ACC112 (cell line): ENCODE data around the gene TXNL4B.

ENCODE experiments used
- H2AFZ ChIP-seq: fragments of 200-600 bp; sonication (generic); one replicate; pipeline ENCODE4 v1.6.0; 2017; ENCODE audit warnings: antibody characterized with exemption, low read length; ENCODE audit not compliant: unreplicated experiment
- H3K27ac ChIP-seq: fragments of 200-600 bp; sonication (generic); 2 replicates; pipeline ENCODE4 v1.5.1; 2014; ENCODE audit warnings: low read depth, mild to moderate bottlenecking, antibody characterized with exemption, low read length, moderate library complexity
- H3K27me3 ChIP-seq: fragments of 200-600 bp; sonication (generic); 2 replicates; pipeline ENCODE4 v1.6.1; 2014; ENCODE audit warnings: mild to moderate bottlenecking, antibody characterized with exemption, low read length, moderate library complexity, mixed read lengths; ENCODE audit not compliant: insufficient read depth
- H3K36me3 ChIP-seq: fragments of 200-600 bp; sonication (generic); 2 replicates; pipeline ENCODE4 v1.6.1; 2016; ENCODE audit warnings: mild to moderate bottlenecking, antibody characterized with exemption, low read length, moderate library complexity, mixed read lengths; ENCODE audit not compliant: insufficient read depth
- H3K4me1 ChIP-seq: fragments of 200-600 bp; sonication (generic); one replicate; pipeline ENCODE4 v1.6.1; 2016; ENCODE audit warnings: low read length, mixed read lengths; ENCODE audit not compliant: insufficient read depth, unreplicated experiment, control insufficient read depth
- H3K4me3 ChIP-seq: fragments of 200-600 bp; sonication (generic); 2 replicates; pipeline ENCODE4 v1.5.1; 2014; ENCODE audit warnings: mild to moderate bottlenecking, low read depth, low read length
- H3K79me2 ChIP-seq: fragments of 200-600 bp; sonication (generic); one replicate; pipeline ENCODE4 v1.6.0; 2016; ENCODE audit warnings: low read length; ENCODE audit not compliant: control insufficient read depth, unreplicated experiment, insufficient read depth

The TXNL4B gene

GRCh38 chr16:72093448-72094265, at the start of gene TXNL4B, which contains the start of gene DHX38:
Gene TXNL4B, minus strand, starts transcription at chr16:72093620. Its CDS starts 2,871 bp downstream, at chr16:72090749.
Gene DHX38, plus strand, starts transcription at chr16:72093847. Its CDS starts 2,311 bp downstream, at chr16:72096158.
- Histone ChIP-seq H3K79me2 (peaks cover 69% of the 10 kb centered on the region), H3K4me1 (peaks cover 27% of the 10 kb centered on the region), H3K36me3 (peaks cover 8% of the 10 kb centered on the region), H3K4me3 (peak within 1 kb of the TSS; percentile 97), H3K27ac (peak within 1 kb of the TSS; percentile 71), H3K27me3 (no peaks in the 10 kb centered on the region), H2AFZ (peak within 1 kb of the TSS; percentile 75)

GRCh38 chr16:72142476-72142875, 49.1 kb upstream of the TXNL4B start:
- peaks cover 5% of the 10 kb centered on the region; the same call in 1 of the 2 replicates for H3K27me3 ChIP-seq
- no peak overlapping the region for H3K27ac ChIP-seq
- H3K79me2 ChIP-seq: no peaks in the 10 kb centered on the region
- H3K4me3 ChIP-seq: no peak overlapping the region
- H3K36me3 ChIP-seq: no peaks in the 10 kb centered on the region
- no peaks in the 10 kb centered on the region for H3K4me1 ChIP-seq
- H2AFZ ChIP-seq: no peak overlapping the region

GRCh38 chr16:72139908-72140307, 46.5 kb upstream of the TXNL4B start:
- no peak overlapping the region for H2AFZ ChIP-seq
- H3K4me1 ChIP-seq: no peaks in the 10 kb centered on the region
- H3K27ac ChIP-seq: no peak overlapping the region
- H3K79me2 ChIP-seq: no peaks in the 10 kb centered on the region
- H3K27me3 ChIP-seq: peaks cover 5% of the 10 kb centered on the region; the same call in 1 of the 2 replicates
- no peaks in the 10 kb centered on the region for H3K36me3 ChIP-seq
- no peak overlapping the region for H3K4me3 ChIP-seq

- no peaks in the 10 kb centered on the region for H3K4me1 ChIP-seq
- no peaks in the 10 kb centered on the region for H3K79me2 ChIP-seq
- H2AFZ ChIP-seq: no peak overlapping the region
- H3K36me3 ChIP-seq: no peaks in the 10 kb centered on the region
- no peak overlapping the region for H3K4me3 ChIP-seq
- no peak overlapping the region for H3K27ac ChIP-seq
- H3K27me3 ChIP-seq: peaks cover 5% of the 10 kb centered on the region; the same call in 1 of the 2 replicates
Measured at GRCh38 chr16:72138064-72138572, 44.7 kb upstream of the TXNL4B start.

GRCh38 chr16:72137380-72138063, 44.1 kb upstream of the TXNL4B start:
- Histone ChIP-seq H3K36me3 (no peaks in the 10 kb centered on the region), H2AFZ (no peak overlapping the region), H3K4me1 (no peaks in the 10 kb centered on the region), H3K27me3 (peaks cover 5% of the 10 kb centered on the region; the same call in 1 of the 2 replicates), H3K79me2 (no peaks in the 10 kb centered on the region), H3K27ac (no peak overlapping the region), H3K4me3 (no peak overlapping the region)

GRCh38 chr16:72134507-72134906, 41.1 kb upstream of the TXNL4B start:
- Histone ChIP-seq H3K27ac (no peak overlapping the region), H3K4me3 (no peak overlapping the region), H3K79me2 (no peaks in the 10 kb centered on the region), H2AFZ (no peak overlapping the region), H3K36me3 (no peaks in the 10 kb centered on the region), H3K4me1 (no peaks in the 10 kb centered on the region), H3K27me3 (peaks cover 5% of the 10 kb centered on the region; the same call in 1 of the 2 replicates)

- no peaks in the 10 kb centered on the region for H3K36me3 ChIP-seq
- H3K79me2 ChIP-seq: no peaks in the 10 kb centered on the region
- H3K27me3 ChIP-seq: no peaks in the 10 kb centered on the region; the same call in 1 of the 2 replicates
- H3K4me3 ChIP-seq: no peak overlapping the region
- no peaks in the 10 kb centered on the region for H3K4me1 ChIP-seq
- no peak overlapping the region for H2AFZ ChIP-seq
- no peak overlapping the region for H3K27ac ChIP-seq
Measured at GRCh38 chr16:72132726-72133125, 39.3 kb upstream of the TXNL4B start.

- no peak overlapping the region for H3K4me3 ChIP-seq
- no peaks in the 10 kb centered on the region for H3K36me3 ChIP-seq
- no peaks in the 10 kb centered on the region; the same call in 1 of the 2 replicates for H3K27me3 ChIP-seq
- H3K79me2 ChIP-seq: no peaks in the 10 kb centered on the region
- H3K4me1 ChIP-seq: no peaks in the 10 kb centered on the region
- no peak overlapping the region for H3K27ac ChIP-seq
- H2AFZ ChIP-seq: no peak overlapping the region
Measured at GRCh38 chr16:72131036-72131435, 37.6 kb upstream of the TXNL4B start.

- H3K27ac ChIP-seq: no peak overlapping the region
- no peaks in the 10 kb centered on the region for H3K79me2 ChIP-seq
- H3K36me3 ChIP-seq: no peaks in the 10 kb centered on the region
- no peak overlapping the region for H2AFZ ChIP-seq
- H3K27me3 ChIP-seq: no peaks in the 10 kb centered on the region; the same call in 1 of the 2 replicates
- no peaks in the 10 kb centered on the region for H3K4me1 ChIP-seq
- H3K4me3 ChIP-seq: no peak overlapping the region
Measured at GRCh38 chr16:72129976-72130656, 36.7 kb upstream of the TXNL4B start.

- Histone ChIP-seq H2AFZ (no peak overlapping the region), H3K27me3 (no peaks in the 10 kb centered on the region; the same call in 1 of the 2 replicates), H3K36me3 (no peaks in the 10 kb centered on the region)
Measured at GRCh38 chr16:72128701-72129100, 35.3 kb upstream of the TXNL4B start.

More at GRCh38 chr16:72128701-72129100, 35.3 kb upstream of the TXNL4B start:
- no peak overlapping the region for H3K4me3 ChIP-seq
- no peak overlapping the region for H3K27ac ChIP-seq
- no peaks in the 10 kb centered on the region for H3K79me2 ChIP-seq
- H3K4me1 ChIP-seq: no peaks in the 10 kb centered on the region
